DLD1 (cell line): ENCODE measurements around the gene ZNF664.

Experiments used
- in situ Hi-C: cut with HindIII; loops from 2 replicates; pipeline ENCODE4 v1.10.0; 2017; ENCODE audit warnings: low sequenced_read_pairs

Gene ZNF664

GRCh38 chr12:124006846-124007713, 34.1 kb downstream of the ZNF664 start:
- in situ Hi-C loops, result no loop called here

GRCh38 chr12:124007826-124008570, 35.0 kb downstream of the ZNF664 start:
- in situ Hi-C loops, result no loop called here

- in situ Hi-C loops, result no loop called here
Measured at GRCh38 chr12:124008595-124008994, 35.6 kb downstream of the ZNF664 start.

DNA sequence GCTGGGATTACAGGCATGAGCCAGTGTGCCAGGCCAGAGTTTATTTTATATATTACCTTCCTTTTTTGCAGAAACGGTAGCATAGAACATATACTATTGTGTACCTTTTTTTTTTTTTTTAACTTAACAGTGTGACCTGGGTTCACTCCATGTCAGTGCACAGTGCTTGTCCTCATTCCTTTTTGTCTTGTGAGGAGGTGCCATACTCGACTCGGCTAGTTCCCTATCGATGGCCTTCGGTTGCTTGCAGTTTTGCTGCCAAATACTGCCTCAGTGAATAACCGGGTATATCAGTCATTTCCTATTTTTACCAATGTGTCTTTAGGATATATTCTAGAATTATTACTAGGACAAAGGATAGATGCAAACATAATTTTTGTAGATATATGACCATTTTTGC, 36.8 kb downstream of the ZNF664 start:
- in situ Hi-C loops, result no loop called here

GRCh38 chr12:124010687-124011086, 37.7 kb downstream of the ZNF664 start:
- in situ Hi-C loops, result no loop called here

DNA sequence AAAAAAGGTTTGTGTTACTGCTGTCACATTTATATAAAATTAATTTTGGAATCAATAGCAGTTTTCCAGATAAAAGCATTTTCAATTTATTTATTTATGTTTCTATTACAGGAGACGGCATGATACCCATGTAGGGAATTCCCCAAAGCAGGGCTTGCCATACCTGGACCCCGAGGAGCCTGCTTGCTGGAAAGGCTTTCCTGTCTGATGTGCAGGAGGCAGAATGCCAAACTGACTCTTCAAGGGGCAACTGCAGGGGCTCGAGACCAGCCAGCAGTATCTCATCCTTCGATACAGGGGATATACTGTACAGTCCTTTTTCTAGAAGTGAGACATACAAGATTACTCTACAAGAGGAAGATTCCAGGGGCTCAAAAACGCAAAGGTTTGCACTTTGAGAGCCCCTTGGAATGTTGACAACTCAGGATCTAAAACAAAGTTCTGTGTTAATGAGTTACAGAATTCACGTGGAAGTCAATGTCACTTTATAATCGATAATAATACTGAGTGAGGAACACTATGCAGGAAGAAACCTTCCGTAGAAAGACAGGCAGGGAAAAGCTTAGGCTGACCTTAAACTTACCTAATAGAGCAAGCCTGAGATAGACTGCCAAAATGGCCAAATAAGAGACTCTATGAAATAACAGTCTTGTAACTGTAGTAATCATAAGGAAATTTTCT, 38.6 kb downstream of the ZNF664 start:
- in situ Hi-C loops, result no loop called here

DNA sequence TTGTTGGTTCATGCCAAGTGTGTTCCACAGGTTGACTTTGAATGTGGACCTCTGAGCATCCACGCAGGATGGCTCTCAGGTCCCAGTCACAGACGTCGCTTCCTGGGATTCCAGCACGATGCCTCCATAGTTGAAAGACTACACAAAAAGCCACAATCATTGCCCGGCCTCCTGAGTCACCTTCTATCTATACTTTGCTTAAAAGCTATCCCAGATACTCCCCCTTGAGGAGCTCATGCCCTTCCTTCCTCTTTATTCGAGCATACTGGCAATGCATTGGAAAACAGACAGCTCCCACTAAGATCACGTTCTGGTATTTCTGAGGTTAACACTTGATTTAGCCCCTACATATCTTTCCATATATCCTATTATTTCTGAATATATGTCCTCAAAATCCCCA, 40.1 kb downstream of the ZNF664 start:
- in situ Hi-C loops, result no loop called here

DNA sequence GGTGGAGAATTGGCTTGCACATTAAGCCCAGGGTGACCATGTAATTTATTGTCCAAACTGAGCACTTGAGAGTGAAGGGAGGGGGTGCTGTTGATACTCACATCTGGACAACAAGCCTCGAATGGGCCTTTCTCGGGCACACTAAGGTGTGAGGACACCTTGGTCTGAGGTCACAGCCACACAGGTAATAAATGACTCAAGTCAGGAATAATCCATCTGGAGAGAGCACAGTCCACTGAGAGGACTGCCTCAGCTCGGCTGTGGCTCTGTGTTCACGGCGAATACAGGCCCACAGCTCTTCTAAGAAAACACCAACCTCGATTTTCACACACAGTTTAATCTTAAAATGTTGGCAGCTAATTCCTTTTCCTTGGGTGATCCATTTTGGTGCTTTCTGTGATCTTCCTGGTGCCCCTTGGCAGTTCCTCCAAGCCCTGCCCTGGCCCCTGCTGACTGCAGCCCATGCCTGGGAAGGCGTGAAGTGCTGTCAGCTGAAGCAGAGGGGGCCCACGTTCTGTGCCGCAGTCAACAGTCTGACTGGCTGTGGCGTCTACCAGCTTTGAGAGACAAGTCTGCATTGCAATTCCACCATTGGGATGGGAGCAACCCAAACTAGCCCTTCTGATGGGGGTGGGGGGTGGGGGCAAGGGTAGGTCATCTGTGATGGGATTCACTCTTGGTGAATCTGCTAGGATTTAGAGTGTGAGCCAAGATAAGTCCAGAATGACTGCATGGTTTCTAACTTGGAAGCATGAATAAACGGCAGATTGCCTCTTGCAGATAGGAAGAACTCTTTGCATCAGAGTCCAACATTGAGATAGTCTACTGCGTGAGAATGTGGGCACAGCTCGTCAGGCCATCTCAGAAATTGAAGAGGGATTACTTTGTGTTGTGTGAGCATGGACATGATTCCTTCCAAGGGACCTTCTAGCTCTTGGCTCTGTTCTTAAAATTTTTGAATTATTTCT, 42.8 kb downstream of the ZNF664 start:
- in situ Hi-C loops, result no loop called here

DNA sequence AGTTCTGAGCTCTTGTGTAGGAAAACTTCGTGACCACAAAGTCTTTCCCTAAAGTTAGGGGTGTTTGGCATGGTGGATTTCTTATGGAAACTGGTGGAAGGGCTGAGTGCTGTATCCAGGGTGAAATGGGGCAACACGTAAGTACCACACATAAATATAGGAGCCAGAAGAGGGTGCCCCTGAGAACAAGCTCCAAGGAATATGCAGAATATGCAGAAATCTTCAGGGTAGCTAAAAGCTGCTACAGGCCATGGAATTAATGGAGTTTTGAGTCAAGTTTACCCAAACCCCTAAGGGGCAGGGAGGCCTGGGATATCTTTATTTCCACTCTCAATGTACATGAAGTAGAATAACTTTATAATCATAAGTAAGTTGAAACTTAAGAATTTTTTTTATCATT, 44.0 kb downstream of the ZNF664 start:
- in situ Hi-C loops, result no loop called here

- in situ Hi-C loops, result no loop called here
Measured at GRCh38 chr12:124018539-124018938, 45.5 kb downstream of the ZNF664 start.

- in situ Hi-C loops, result no loop called here
Measured at GRCh38 chr12:124019115-124019514, 46.1 kb downstream of the ZNF664 start.

GRCh38 chr12:124020514-124020949, 47.5 kb downstream of the ZNF664 start:
- in situ Hi-C loops, result no loop called here

DNA sequence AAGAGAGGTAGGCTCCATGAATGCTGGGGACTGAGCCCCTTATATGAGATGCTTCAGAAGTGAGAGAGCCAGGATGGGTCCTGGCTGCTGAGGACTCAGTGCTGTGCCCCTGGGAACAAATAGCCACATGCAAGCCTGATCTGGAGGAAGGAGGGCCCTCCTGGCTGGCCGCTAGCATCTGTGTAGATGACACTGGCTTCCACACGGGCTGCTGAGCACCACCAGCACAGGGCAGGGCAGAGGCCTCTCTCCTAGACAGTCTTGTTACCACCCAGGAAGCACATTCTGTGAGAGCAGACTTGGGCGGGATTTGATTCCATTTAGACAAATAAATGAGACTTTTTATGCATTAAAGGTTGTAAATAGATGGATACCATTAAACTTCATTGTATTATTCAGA, 48.0 kb downstream of the ZNF664 start:
- in situ Hi-C loops, result no loop called here

DNA sequence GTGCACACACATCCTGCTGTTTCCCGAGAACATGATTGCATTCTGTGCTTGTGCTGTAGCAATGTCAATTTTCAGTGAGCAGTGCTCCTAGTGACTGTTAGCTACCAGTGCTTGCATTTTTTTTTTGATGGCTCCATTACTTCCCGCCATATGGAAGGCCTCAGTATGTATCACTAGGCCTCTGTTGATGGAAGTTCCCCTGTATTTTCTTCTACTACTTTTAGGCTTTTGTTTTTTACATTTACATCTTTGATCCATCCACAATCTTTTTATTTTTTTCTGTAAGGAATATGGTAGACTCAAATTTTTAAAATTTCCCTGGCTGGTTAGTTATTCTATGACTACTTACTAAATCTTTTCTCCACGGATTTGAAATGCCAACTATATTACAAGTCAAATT, 49.1 kb downstream of the ZNF664 start:
- in situ Hi-C loops, result no loop called here

- in situ Hi-C loops, result no loop called here
Measured at GRCh38 chr12:124024263-124024678, 51.3 kb downstream of the ZNF664 start.

DNA sequence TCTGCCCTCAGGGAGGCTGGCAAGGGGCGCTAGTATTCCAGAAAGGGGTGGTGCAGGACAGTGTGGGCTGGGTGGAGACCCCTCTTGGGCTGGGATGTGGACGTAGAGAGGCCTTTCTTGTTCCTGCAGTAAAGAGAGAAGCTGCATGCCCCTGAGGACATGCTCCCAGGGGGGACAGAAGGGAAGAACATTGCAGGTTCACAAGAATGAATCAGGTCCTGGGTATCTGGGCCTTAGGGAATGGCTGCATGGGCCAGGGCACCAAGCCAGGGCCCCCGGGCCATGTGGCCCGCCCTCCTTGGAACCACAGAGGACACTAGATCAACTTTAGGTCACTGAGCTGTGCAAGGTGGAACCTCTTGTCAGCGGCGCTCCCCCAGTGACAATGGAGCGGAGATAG, 51.8 kb downstream of the ZNF664 start:
- in situ Hi-C loops, result no loop called here

DNA sequence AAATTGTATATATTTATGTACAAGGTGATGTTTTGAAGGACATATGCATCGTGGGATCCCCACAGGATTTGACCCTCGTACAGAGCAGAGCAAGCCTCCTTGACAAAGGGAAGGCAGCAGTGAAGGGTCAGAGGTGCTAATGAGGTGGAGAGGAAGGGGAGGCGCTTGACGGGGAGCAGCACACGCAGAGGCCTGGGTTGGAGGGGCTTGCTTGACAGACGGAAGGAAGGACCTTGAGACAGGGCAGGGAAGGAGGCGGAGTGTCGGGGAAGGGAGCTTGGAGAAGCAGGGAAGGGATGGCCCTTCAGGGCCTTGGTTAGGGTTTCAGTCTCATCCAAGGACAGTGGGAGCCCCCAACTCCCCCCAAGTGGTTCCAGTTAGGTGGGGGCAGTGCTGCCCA, 52.6 kb downstream of the ZNF664 start:
- in situ Hi-C loops, result no loop called here

DNA sequence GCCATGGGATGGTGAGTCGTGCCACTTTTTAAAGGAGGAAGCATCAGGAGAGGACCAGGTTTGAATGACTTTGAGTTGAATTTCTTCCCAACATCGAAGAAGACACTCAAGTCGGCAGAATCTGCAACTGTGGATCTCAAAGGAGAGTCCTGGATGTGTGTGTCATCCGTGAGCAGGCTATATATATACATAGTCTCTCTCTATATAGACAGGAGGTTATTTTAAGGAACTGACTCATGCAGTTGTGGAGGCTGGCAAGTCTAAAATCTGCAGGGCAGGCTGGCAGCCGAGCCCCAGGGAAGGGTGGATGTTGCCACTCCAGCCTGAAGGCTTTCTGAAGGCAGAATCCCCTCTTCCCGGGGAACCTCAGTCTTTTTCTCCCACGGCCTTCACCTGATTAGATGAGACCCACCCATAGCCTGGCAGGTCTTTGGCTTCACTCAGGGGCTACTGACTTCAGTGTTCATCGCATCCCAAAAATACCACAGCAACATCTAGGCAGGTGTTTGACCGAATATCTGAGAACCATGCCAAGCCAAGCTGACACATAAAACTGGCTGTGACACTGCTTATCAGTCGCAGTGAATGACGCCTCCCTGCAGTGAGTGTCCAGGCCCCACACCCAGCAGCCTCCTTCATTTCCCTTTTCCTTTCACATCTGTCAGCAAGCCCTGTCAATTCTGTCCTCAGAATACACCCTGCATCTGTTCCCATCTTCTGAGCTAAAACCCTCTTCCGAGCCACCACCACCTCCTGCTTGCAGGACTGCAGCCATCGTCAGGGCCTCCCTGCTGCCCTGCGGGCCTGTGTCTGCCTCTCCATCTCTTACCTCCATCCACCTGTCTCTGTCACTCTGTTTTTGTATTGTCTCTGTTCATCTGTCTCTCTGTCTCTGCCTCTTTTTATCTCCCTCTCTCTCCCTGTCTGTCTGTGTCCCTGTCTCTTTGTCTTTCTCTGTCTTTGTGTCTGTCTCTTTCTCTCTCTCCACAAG, 54.0 kb downstream of the ZNF664 start:
- in situ Hi-C loops, result no loop called here
